Activated T-cell treated with anti-CD3 and anti-CD28 coated beads, Interleukin-2, amount 50 U/mL, for 72 hours (primary cell): Measurements from ENCODE around the gene OPCML. TPM values are rescaled to one million over a fixed set of nuclear protein-coding genes. Genes with fewer than 3 reads are reported as not detected.

ENCODE experiments used
- ATAC-seq, 2 donors: fragments of 150-1000 bp; cut with Tn5 transposase; replicated peaks in 1 of 2; 2 replicates each; pipeline ENCODE4 v1.10.0; 2021; ENCODE audit warnings: moderate library complexity in 2 of 2, mild to moderate bottlenecking in 1 of 2
- DNase-seq, 2 donors: peaks; one replicate each; pipeline ENCODE4 v3.0.0; 2021 to 2022; ENCODE audit warnings: mixed read lengths in 1 of 2
- H3K27ac Mint-ChIP-seq: one replicate; pipeline ENCODE4 v1.8.0; 2022; ENCODE audit warnings: mild to moderate bottlenecking, moderate library complexity, mixed read lengths
- H3K27me3 Mint-ChIP-seq: one replicate; pipeline ENCODE4 v1.8.0; 2022; ENCODE audit warnings: low read depth, mixed read lengths
- H3K36me3 Mint-ChIP-seq, 2 donors: one replicate each; pipeline ENCODE4 v1.8.0; 2022; ENCODE audit warnings: mixed read lengths in 2 of 2, mild to moderate bottlenecking in 1 of 2; ENCODE audit not compliant: insufficient read depth in 2 of 2
- H3K4me1 Mint-ChIP-seq: one replicate; pipeline ENCODE4 v1.8.0; 2022; ENCODE audit warnings: low read depth, mixed read lengths
- H3K4me3 Mint-ChIP-seq, 2 donors: one replicate each; pipeline ENCODE4 v1.8.0; 2022; ENCODE audit warnings: mild to moderate bottlenecking in 2 of 2, mixed read lengths in 2 of 2, moderate library complexity in 2 of 2
- H3K9me3 Mint-ChIP-seq, 2 donors: one replicate each; pipeline ENCODE4 v1.8.0; 2022; ENCODE audit warnings: mixed read lengths in 2 of 2
- total RNA-seq, 2 donors: library from RNA; stranded (reverse); gene quantifications; one replicate each; pipeline ENCODE4 v1.2.3, GENCODE V29; 2022

The OPCML gene
- total RNA-seq, 2 donors from 2014 or later: not detected

GRCh38 chr11:133020372-133020714 is 512.0 kb downstream of the OPCML start:
- ATAC-seq (no peak), DNase-seq (no peak)
- peaks cover 0 to 2% of the 10 kb centered on the region in 2 donors for H3K9me3 Mint-ChIP-seq
- no peaks in the 10 kb centered on the region for H3K27me3 Mint-ChIP-seq
- H3K4me1 Mint-ChIP-seq: no peaks in the 10 kb centered on the region
- H3K27ac Mint-ChIP-seq: no peak overlapping the region
- no peaks in the 10 kb centered on the region for H3K36me3 Mint-ChIP-seq
- no peak overlapping the region for H3K4me3 Mint-ChIP-seq

DNA sequence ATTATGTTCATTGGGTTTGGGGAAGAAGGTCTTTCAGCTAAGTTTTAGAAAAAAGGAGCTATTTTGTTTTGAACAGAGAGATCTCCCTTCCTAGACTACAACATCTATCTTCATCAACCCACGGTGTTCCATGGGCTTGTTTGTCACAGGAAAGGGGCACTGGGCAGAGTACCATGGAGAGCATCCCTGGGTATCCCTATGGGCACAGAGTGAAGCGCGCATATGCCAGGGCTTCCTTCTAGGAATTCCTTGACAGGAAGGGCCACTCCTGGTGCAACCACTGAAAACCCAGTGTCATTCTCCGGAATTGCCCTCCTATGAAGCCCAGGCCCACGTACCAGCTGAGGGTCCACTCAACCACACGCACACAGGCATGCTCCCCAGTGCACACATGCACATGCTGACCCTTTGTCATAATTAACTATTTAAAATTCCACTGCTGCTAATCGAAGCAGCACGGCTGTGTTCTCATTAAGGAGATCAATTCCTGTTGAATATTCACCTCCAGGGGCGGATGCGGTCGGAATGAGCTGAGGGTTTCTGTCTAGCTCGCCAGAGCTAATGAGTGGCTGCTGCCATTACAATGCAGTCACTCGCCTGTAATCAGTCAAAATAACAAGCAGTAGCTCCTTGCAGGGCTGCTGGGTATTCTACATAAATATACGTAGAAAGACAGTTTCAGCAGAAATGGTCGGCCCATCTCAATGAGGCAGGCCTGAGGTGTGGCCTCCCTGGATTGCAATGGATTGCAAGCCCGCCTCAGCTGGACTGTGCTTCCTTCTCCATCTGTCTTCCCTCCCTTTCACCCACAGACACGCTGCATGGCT is 512.5 kb downstream of the OPCML start:
- DNase-seq (no peak), ATAC-seq (no peak)
- Mint-ChIP-seq H3K27ac (no peak overlapping the region), H3K36me3 (no peaks in the 10 kb centered on the region), H3K4me3 (no peak overlapping the region), H3K27me3 (no peaks in the 10 kb centered on the region), H3K4me1 (no peaks in the 10 kb centered on the region), H3K9me3 (peaks cover 0 to 5% of the 10 kb centered on the region in 2 donors)

- Mint-ChIP-seq H3K36me3 (no peaks in the 10 kb centered on the region), H3K27ac (no peak overlapping the region), H3K27me3 (no peaks in the 10 kb centered on the region), H3K4me1 (no peaks in the 10 kb centered on the region), H3K9me3 (peaks cover 0 to 5% of the 10 kb centered on the region in 2 donors), H3K4me3 (no peak overlapping the region)
- no peak for ATAC-seq
- no peak for DNase-seq
Measured at GRCh38 chr11:133015457-133015856, 516.8 kb downstream of the OPCML start.

- no peak for ATAC-seq
- DNase-seq: no peak
- Mint-ChIP-seq H3K27me3 (no peaks in the 10 kb centered on the region), H3K9me3 (peaks cover 0 to 5% of the 10 kb centered on the region in 2 donors), H3K36me3 (no peaks in the 10 kb centered on the region), H3K4me3 (no peak overlapping the region), H3K27ac (no peak overlapping the region), H3K4me1 (no peaks in the 10 kb centered on the region)
Measured at GRCh38 chr11:133014337-133014736, 518.0 kb downstream of the OPCML start.

GRCh38 chr11:133012803-133013202 is 519.5 kb downstream of the OPCML start:
- H3K9me3 Mint-ChIP-seq: peaks cover 0 to 5% of the 10 kb centered on the region in 2 donors
- no peak overlapping the region for H3K4me3 Mint-ChIP-seq
- no peak for ATAC-seq
- H3K36me3 Mint-ChIP-seq: no peaks in the 10 kb centered on the region
- H3K27ac Mint-ChIP-seq: no peak overlapping the region
- H3K27me3 Mint-ChIP-seq: no peaks in the 10 kb centered on the region
- DNase-seq: no peak
- H3K4me1 Mint-ChIP-seq: no peaks in the 10 kb centered on the region

DNA sequence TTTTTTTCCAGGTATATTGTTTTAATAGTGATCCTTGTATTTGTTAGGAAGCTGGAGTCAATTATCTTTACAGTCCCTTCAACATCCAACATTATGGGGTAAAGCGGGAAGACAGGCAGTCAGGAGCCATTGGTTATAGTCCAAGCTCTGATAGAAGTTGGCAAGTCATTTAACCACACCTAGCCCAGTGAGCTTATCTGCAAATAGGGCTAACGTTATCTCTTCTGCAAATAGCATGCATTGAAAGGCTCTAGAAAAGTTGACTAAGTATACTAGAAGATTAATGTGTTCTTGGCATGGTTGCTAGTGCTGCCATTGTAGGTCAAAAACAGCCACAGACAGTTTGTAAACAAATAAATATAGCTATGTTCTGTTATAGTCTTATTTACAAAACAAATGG is 520.7 kb downstream of the OPCML start:
- DNase-seq: no peak
- Mint-ChIP-seq H3K4me1 (no peaks in the 10 kb centered on the region), H3K27me3 (no peaks in the 10 kb centered on the region), H3K4me3 (no peak overlapping the region), H3K36me3 (no peaks in the 10 kb centered on the region), H3K9me3 (peaks cover 0 to 5% of the 10 kb centered on the region in 2 donors), H3K27ac (no peak overlapping the region)
- ATAC-seq: no peak

- Mint-ChIP-seq H3K4me1 (no peaks in the 10 kb centered on the region), H3K36me3 (peaks cover 0 to 1% of the 10 kb centered on the region in 2 donors), H3K27me3 (no peaks in the 10 kb centered on the region), H3K27ac (no peak overlapping the region), H3K9me3 (no peaks in the 10 kb centered on the region), H3K4me3 (no peak overlapping the region)
- DNase-seq (no peak), ATAC-seq (no peak)
Measured at GRCh38 chr11:133007027-133007584, 525.2 kb downstream of the OPCML start.

DNA sequence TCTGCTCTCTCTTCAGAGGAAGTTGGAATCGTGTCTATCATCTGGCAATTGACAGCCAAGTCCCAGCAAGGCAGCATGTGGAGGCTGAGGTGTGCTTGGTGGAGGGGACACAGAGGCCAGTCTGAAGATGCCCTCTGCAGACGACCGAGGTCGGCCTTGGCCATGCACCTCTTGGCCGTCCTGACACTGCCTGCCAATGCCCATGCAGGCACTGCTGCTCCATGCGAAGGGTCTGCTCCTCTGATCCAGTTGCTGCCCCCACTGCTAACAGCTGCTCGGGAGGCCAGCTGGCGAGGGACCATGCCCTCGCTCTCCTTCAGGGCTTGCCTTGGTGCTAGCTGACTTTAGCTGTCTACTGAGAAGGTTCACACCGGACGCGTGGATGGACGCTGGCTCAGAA is 527.9 kb downstream of the OPCML start:
- Mint-ChIP-seq H3K27me3 (no peaks in the 10 kb centered on the region), H3K27ac (no peak overlapping the region), H3K9me3 (peaks cover 0 to 3% of the 10 kb centered on the region in 2 donors), H3K36me3 (peaks cover 0 to 1% of the 10 kb centered on the region in 2 donors), H3K4me3 (no peak overlapping the region), H3K4me1 (no peaks in the 10 kb centered on the region)
- ATAC-seq: no peak
- DNase-seq: no peak

- H3K4me1 Mint-ChIP-seq: no peaks in the 10 kb centered on the region
- H3K27ac Mint-ChIP-seq: no peak overlapping the region
- DNase-seq (no peak), ATAC-seq (no peak)
- peaks cover 1 to 3% of the 10 kb centered on the region in 2 donors for H3K9me3 Mint-ChIP-seq
- H3K27me3 Mint-ChIP-seq: no peaks in the 10 kb centered on the region
- H3K36me3 Mint-ChIP-seq: no peaks in the 10 kb centered on the region
- no peak overlapping the region for H3K4me3 Mint-ChIP-seq
Measured at GRCh38 chr11:132999516-132999915, 532.8 kb downstream of the OPCML start.

GRCh38 chr11:132999031-132999430 is 533.3 kb downstream of the OPCML start:
- Mint-ChIP-seq H3K36me3 (no peaks in the 10 kb centered on the region), H3K4me1 (no peaks in the 10 kb centered on the region), H3K27me3 (no peaks in the 10 kb centered on the region), H3K27ac (no peak overlapping the region), H3K9me3 (peaks cover 1 to 3% of the 10 kb centered on the region in 2 donors), H3K4me3 (no peak overlapping the region)
- DNase-seq: no peak
- no peak for ATAC-seq

DNA sequence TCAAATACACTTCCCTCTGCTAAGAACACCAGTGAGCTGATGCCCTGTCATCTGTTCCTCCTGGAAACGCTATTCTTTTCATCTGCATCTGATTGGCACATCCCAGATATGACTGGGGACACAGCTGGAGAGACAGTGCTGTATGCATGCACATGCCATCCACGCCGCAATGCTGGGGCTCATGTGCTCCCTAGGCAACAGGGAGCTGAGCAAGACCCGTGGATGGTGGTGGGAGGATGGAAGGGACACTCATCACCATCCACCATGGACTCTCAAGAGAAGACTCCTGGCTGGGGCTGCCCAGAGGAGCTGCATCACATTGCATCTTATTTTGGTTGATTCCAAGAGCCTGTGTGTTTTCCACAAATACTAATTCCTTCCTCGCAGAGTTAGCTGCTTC is 534.9 kb downstream of the OPCML start:
- DNase-seq (no peak), ATAC-seq (no peak)
- H3K4me1 Mint-ChIP-seq: no peaks in the 10 kb centered on the region
- H3K36me3 Mint-ChIP-seq: no peaks in the 10 kb centered on the region
- peaks cover 1 to 3% of the 10 kb centered on the region in 2 donors for H3K9me3 Mint-ChIP-seq
- H3K4me3 Mint-ChIP-seq: no peak overlapping the region
- no peaks in the 10 kb centered on the region for H3K27me3 Mint-ChIP-seq
- no peak overlapping the region for H3K27ac Mint-ChIP-seq

- no peak for ATAC-seq
- Mint-ChIP-seq H3K9me3 (peaks cover 0 to 1% of the 10 kb centered on the region in 2 donors), H3K4me3 (no peak overlapping the region), H3K27me3 (no peaks in the 10 kb centered on the region), H3K36me3 (no peaks in the 10 kb centered on the region), H3K27ac (no peak overlapping the region), H3K4me1 (no peaks in the 10 kb centered on the region)
- DNase-seq: no peak
Measured at GRCh38 chr11:132994966-132995365, 537.3 kb downstream of the OPCML start.

GRCh38 chr11:132993991-132994502 is 538.3 kb downstream of the OPCML start:
- Mint-ChIP-seq H3K4me1 (no peaks in the 10 kb centered on the region), H3K27ac (no peak overlapping the region), H3K4me3 (no peak overlapping the region), H3K9me3 (peaks cover 0 to 1% of the 10 kb centered on the region in 2 donors), H3K27me3 (no peaks in the 10 kb centered on the region), H3K36me3 (no peaks in the 10 kb centered on the region)
- no peak for ATAC-seq
- no peak for DNase-seq
